Uterus (tissue), 2 donors: ENCODE measurements around the gene PPP1R3F.

Experiments
- CTCF ChIP-seq, 4 experiments: fragments of 200-600 bp in 2 of 4; fragments of 450-650 bp in 2 of 4; sonication (generic) in 2 of 4; IDR thresholded peaks; one replicate each; pipeline ENCODE4 v1.5.1; 2016 to 2019; ENCODE audit warnings: antibody characterized with exemption in 4 of 4, mild to moderate bottlenecking in 2 of 4, moderate library complexity in 1 of 4
- POLR2A ChIP-seq, 2 donors: fragments of 450-650 bp; IDR thresholded peaks; one replicate each; pipeline ENCODE4 v1.6.1; 2016; ENCODE audit warnings: antibody characterized with exemption in 2 of 2, mild to moderate bottlenecking in 1 of 2, moderate library complexity in 1 of 2

DNA sequence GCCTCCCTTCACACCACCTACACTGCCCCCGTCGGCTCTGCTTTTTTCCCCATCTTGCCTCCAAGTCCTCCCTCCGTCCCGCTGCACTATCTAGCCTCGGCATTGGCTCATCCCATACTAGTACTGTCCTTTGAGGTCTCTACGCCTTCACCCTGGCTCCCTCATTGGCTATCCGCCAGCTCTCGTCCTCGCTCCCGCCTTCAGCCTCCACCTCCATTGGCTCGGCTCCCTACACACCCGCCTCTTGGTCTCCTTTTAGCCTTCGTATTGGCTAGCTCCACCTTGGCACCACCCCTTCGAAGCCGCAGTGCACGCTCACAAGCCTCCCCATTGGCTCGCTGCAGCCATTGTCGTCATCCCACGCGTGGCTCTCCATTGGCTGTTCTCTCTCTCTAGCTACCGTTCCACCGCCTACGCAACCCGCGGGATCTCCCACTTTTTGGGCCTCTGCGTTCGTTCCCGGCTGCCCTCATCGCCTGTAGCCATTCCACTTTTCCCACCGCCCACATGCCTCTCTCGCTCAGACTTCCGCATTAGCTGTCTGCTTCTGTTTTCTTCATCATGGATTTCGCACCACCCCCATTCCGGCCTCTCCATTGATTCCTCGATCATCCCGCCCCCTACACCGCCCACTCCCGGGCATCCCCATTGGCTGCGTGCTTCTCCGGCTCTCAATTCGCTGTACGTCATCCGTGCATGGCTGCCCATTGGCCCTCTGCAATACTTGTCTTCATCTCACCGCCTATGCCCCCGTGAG lies 405 bp upstream of the PPP1R3F start:
- no peak for TF ChIP-seq CTCF (IDR thresholded peaks at IDR 0.05)
- TF ChIP-seq POLR2A (IDR thresholded peaks at IDR 0.05): peak; percentile 50 to 58
